OCI-M2 (cell line): ENCODE results near the gene SLC6A3.

Source experiments
- DNase-seq: peaks from one replicate; lab custom pipeline; 2025; ENCODE audit not compliant: unreplicated experiment; lab: John Stamatoyannopoulos, UW

SLC6A3 gene

GRCh38 chr5:1356873-1357787 lies 88.1 kb downstream of the SLC6A3 start:
- no peak for DNase-seq

- DNase-seq: no peak
These were observed 90.7 kb downstream of the SLC6A3 start for GRCh38 chr5:1354576-1354975.

- no peak for DNase-seq
These were observed 92.7 kb downstream of the SLC6A3 start for GRCh38 chr5:1352231-1353219.

GRCh38 chr5:1351156-1351555 lies 94.1 kb downstream of the SLC6A3 start:
- DNase-seq: no peak

GRCh38 chr5:1349246-1349645 lies 96.0 kb downstream of the SLC6A3 start:
- DNase-seq: no peak

- no peak for DNase-seq
These were observed 96.3 kb downstream of the SLC6A3 start for GRCh38 chr5:1348986-1349245.

- no peak for DNase-seq
These were observed 97.7 kb downstream of the SLC6A3 start for GRCh38 chr5:1347571-1347970.

- DNase-seq: no peak
These were observed 98.4 kb downstream of the SLC6A3 start for GRCh38 chr5:1346627-1347440.

GRCh38 chr5:1345876-1346626 lies 99.2 kb downstream of the SLC6A3 start:
- DNase-seq: no peak

GRCh38 chr5:1344975-1345838 lies 100.0 kb downstream of the SLC6A3 start, which contains the start of gene CLPTM1L:
Gene CLPTM1L (minus strand): TSS chr5:1345099. CDS start chr5:1344841, 258 bp downstream.
- peak; percentile 0 for DNase-seq

- no peak for DNase-seq
These were observed 101.0 kb downstream of the SLC6A3 start for GRCh38 chr5:1343931-1344901.

- no peak for DNase-seq
These were observed 101.9 kb downstream of the SLC6A3 start for GRCh38 chr5:1343315-1343751.
